Measurements from ENCODE around the gene TNNI3K.

TNNI3K gene

DNA sequence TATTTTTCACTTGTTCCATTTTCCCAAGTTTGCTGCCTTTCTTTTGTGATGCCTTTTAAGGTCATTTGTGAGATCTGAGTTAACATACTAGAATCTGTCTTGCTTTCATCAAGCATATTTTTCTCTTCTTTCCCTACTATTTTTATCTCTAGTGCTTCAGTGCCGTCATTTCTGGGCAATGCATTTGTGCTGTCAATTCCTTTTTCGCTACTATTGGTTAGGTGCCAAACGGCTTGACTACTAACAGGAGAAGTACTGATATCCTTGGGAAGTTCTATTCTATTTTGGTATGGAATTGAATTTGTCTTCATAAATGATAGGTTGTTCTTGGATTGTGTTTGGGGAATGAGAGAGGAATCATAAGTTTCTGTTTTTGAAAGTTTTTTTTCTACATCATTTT lies 235.1 kb downstream of the TNNI3K start:
- Histone ChIP-seq H3K27me3 (ENCODE audit: insufficient read depth, low read length) (no peaks in the 10 kb centered on the region), H3K4me1 (ENCODE audit: insufficient read depth, low read length) (peaks cover 12% of the 10 kb centered on the region), H3K36me3 (ENCODE audit: insufficient read depth, low read length) (no peaks in the 10 kb centered on the region), H3K9ac (ENCODE audit: low read depth, low read length) (no peak overlapping the region), H3K9me3 (ENCODE audit: insufficient read depth, low read depth, low read length) (no peaks in the 10 kb centered on the region), H3K4me3 (ENCODE audit: low read length) (no peak overlapping the region), H3K27ac (ENCODE audit: low read depth, low read length) (no peak overlapping the region)
- WGBS, result 97% methylated on average over 3 of the region's 3 CpGs

DNA sequence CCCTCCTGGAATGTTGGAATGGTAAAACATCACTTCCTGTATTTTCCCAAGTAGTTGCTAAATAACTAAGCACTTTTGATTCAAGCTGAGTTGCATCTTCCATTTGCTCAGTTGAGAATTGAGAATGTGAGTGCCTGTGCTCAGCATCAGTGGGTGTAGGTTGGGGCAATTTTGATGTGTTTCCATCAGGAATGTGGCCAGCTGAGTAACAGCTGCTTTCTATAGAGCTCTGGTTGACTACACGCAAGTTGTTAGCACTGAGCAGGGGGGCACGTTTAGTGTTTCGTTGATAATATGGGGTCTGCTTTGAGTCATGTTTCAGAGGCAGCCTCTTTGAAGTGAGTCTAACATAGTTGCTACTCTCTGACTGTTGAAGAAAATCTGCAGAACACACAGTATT lies 235.7 kb downstream of the TNNI3K start:
- H3K4me1 ChIP-seq (ENCODE audit: insufficient read depth, low read length), result peaks cover 12% of the 10 kb centered on the region
- H3K27me3 ChIP-seq (ENCODE audit: insufficient read depth, low read length), result no peaks in the 10 kb centered on the region
- no peak overlapping the region for H3K9ac ChIP-seq (ENCODE audit: low read depth, low read length)
- no peaks in the 10 kb centered on the region for H3K9me3 ChIP-seq (ENCODE audit: insufficient read depth, low read depth, low read length)
- H3K4me3 ChIP-seq (ENCODE audit: low read length), result no peak overlapping the region
- no peaks in the 10 kb centered on the region for H3K36me3 ChIP-seq (ENCODE audit: insufficient read depth, low read length)
- 73% methylated on average over 3 of the region's 3 CpGs for WGBS
- no peak overlapping the region for H3K27ac ChIP-seq (ENCODE audit: low read depth, low read length)

DNA sequence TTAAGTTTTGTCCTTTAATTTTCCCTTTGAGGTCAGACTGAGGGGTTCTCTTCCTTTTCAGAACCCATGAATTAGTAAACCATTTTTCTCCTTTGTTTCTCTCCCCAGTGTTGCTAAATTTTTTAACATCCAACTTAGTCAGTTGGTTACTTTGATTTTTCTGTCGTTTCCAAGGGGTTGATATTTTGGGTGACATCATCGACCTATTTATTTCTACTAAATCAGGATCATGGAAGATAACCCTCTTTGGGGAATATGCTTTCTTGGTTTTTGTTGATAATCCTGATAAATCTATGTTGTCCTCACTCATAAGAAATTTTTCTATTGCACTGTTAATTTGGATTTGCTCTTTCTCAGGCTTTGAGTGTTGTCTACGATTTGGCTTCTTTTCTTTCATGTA lies 236.3 kb downstream of the TNNI3K start:
- peaks cover 11% of the 10 kb centered on the region for H3K4me1 ChIP-seq (ENCODE audit: insufficient read depth, low read length)
- no peak overlapping the region for H3K9ac ChIP-seq (ENCODE audit: low read depth, low read length)
- H3K9me3 ChIP-seq (ENCODE audit: insufficient read depth, low read depth, low read length), result no peaks in the 10 kb centered on the region
- no peaks in the 10 kb centered on the region for H3K27me3 ChIP-seq (ENCODE audit: insufficient read depth, low read length)
- H3K4me3 ChIP-seq (ENCODE audit: low read length), result no peak overlapping the region
- H3K27ac ChIP-seq (ENCODE audit: low read depth, low read length), result no peak overlapping the region
- WGBS, result 100% methylated on average over 1 of the region's 3 CpGs
- no peaks in the 10 kb centered on the region for H3K36me3 ChIP-seq (ENCODE audit: insufficient read depth, low read length)

DNA sequence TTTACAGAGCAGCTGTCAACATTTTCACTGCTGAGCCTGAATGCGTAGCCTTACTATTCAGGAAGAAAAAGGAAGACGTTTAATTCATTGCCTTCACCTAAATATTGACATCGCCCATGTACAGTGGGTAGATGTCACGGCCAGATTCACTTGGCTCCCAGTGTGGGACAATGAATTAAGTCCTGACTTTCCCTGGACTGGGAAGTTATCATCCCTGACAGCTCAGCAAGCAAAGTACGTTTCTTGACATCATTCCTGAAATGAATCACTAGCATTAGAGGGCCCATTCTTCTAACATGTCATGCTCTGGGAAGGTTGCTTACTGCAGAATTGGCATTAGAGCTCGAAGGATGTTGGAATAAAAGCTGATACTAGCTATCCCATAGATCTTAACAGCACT lies 239.4 kb downstream of the TNNI3K start:
- H3K27me3 ChIP-seq (ENCODE audit: insufficient read depth, low read length), result no peaks in the 10 kb centered on the region
- no peak overlapping the region for H3K27ac ChIP-seq (ENCODE audit: low read depth, low read length)
- no peaks in the 10 kb centered on the region for H3K36me3 ChIP-seq (ENCODE audit: insufficient read depth, low read length)
- 96% methylated on average over 6 of the region's 6 CpGs for WGBS
- peaks cover 8% of the 10 kb centered on the region; the same call in 1 of the 2 replicates for H3K4me1 ChIP-seq (ENCODE audit: insufficient read depth, low read length)
- H3K9ac ChIP-seq (ENCODE audit: low read depth, low read length), result no peak overlapping the region
- no peak overlapping the region for H3K4me3 ChIP-seq (ENCODE audit: low read length)
- no peaks in the 10 kb centered on the region for H3K9me3 ChIP-seq (ENCODE audit: insufficient read depth, low read depth, low read length)

DNA sequence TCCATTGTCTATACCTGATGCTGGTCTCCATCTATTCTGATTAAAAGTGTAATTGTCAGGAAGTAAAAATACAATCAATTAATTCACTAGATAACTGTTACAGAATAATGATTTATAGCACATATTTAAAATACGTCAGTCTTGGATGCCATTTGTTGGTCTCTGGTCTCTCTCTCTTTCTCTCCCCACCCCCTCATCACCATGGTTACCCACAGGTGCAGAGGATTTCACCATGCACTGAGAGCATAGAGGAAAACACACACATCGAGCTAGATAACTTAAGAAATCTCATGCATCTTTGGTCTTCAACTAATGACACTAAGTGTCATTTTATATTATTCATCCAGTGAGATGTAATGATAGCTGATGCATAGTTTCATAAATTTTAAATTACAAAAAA lies 243.8 kb downstream of the TNNI3K start:
- H3K4me1 ChIP-seq (ENCODE audit: insufficient read depth, low read length), result peaks cover 5% of the 10 kb centered on the region; the same call in 1 of the 2 replicates
- no peak overlapping the region for H3K9ac ChIP-seq (ENCODE audit: low read depth, low read length)
- 98% methylated on average over 2 of the region's 2 CpGs for WGBS
- no peak overlapping the region for H3K27ac ChIP-seq (ENCODE audit: low read depth, low read length)
- H3K36me3 ChIP-seq (ENCODE audit: insufficient read depth, low read length), result no peaks in the 10 kb centered on the region
- no peaks in the 10 kb centered on the region for H3K9me3 ChIP-seq (ENCODE audit: insufficient read depth, low read depth, low read length)
- H3K27me3 ChIP-seq (ENCODE audit: insufficient read depth, low read length), result no peaks in the 10 kb centered on the region
- H3K4me3 ChIP-seq (ENCODE audit: low read length), result no peak overlapping the region

DNA sequence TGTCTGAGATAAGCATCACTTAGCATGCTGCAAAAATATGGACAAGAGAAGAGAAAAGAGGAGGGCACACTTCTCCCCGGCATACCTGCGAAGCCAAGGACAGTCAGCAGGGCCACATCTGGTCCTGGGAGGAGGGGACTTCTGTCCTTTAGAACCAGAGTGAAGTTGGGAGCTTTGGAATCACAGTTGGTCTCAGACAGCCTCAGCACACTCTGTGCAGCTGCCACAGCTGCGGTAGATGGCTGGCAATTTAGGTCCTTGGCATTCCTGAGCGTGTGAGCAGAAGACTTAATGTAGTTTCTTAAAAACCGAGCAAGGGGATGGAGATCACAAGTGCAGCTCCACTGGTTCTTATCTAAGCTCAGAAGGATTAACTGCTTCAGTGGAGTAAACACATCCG lies 244.9 kb downstream of the TNNI3K start:
- no peak overlapping the region for H3K27ac ChIP-seq (ENCODE audit: low read depth, low read length)
- 93% methylated on average over 6 of the region's 6 CpGs for WGBS
- peaks cover 5% of the 10 kb centered on the region; the same call in 1 of the 2 replicates for H3K4me1 ChIP-seq (ENCODE audit: insufficient read depth, low read length)
- H3K9me3 ChIP-seq (ENCODE audit: insufficient read depth, low read depth, low read length), result no peaks in the 10 kb centered on the region
- no peaks in the 10 kb centered on the region for H3K27me3 ChIP-seq (ENCODE audit: insufficient read depth, low read length)
- no peaks in the 10 kb centered on the region for H3K36me3 ChIP-seq (ENCODE audit: insufficient read depth, low read length)
- no peak overlapping the region for H3K4me3 ChIP-seq (ENCODE audit: low read length)
- H3K9ac ChIP-seq (ENCODE audit: low read depth, low read length), result no peak overlapping the region

DNA sequence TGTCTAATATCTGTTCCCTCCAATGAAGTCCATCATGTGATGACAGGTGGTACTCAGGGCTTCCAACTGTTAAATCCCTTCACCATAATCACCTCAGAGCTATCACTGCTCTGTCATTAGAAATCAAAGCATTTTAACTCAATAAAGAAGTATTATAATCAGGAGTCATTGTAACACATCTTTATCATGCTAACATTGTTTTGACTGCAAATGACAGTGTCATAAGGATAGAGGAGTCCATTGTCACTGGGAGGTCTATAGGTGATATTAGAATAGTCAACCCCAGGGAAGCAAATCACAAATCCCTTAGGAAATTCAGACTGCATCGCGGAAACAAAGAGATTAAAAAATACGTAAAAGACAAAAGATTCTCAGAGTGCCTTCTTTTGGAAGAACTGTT lies 246.4 kb downstream of the TNNI3K start:
- Histone ChIP-seq H3K36me3 (ENCODE audit: insufficient read depth, low read length) (no peaks in the 10 kb centered on the region), H3K27ac (ENCODE audit: low read depth, low read length) (no peak overlapping the region), H3K9ac (ENCODE audit: low read depth, low read length) (no peak overlapping the region), H3K9me3 (ENCODE audit: insufficient read depth, low read depth, low read length) (no peaks in the 10 kb centered on the region), H3K4me1 (ENCODE audit: insufficient read depth, low read length) (peaks cover 11% of the 10 kb centered on the region; the same call in 1 of the 2 replicates), H3K4me3 (ENCODE audit: low read length) (no peak overlapping the region), H3K27me3 (ENCODE audit: insufficient read depth, low read length) (no peaks in the 10 kb centered on the region)
- WGBS, result 73% methylated on average over 3 of the region's 3 CpGs

DNA sequence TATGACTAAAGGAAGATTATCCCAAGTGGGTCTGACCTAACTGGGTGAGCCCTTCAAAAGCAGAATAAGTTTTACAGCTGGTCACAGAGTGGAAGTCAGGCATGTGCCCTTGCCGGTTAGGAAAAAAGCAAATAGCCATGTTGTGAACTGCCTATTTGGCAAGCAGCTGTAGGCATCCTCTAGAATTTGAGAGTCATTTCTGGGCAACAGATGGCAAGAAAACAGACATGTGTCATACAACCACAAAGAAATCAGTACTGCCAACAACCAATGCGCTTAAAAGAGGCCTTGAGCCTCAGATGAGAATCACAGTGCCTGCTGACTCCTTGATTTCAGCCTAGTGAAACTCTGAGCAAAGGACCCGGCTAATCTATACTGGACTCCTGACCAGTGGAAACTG lies 250.4 kb downstream of the TNNI3K start:
- Histone ChIP-seq H3K27me3 (ENCODE audit: insufficient read depth, low read length) (no peaks in the 10 kb centered on the region), H3K27ac (ENCODE audit: low read depth, low read length) (no peak overlapping the region), H3K4me3 (ENCODE audit: low read length) (no peak overlapping the region), H3K9ac (ENCODE audit: low read depth, low read length) (no peak overlapping the region), H3K9me3 (ENCODE audit: insufficient read depth, low read depth, low read length) (no peaks in the 10 kb centered on the region), H3K4me1 (ENCODE audit: insufficient read depth, low read length) (peaks cover 35% of the 10 kb centered on the region), H3K36me3 (ENCODE audit: insufficient read depth, low read length) (no peaks in the 10 kb centered on the region)
- 96% methylated on average over 3 of the region's 3 CpGs for WGBS

DNA sequence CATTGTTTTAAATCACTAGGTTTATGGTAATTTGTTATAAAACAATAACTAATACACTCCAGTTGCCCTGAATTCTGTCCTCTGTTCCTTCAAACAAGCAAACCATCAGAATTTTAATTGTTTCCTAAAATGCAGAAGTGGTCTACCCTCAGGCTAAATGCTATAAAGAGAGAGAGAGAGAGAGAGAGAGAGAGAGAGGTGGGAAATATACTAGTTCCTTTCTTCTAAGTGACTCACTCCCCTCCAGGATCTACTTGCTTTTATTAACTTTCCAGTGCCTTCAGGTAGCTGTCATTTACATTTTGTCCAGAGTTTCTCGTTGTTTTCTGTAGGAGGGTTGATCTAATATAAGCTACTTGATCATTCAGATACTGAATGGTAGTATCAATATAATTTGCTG lies 250.8 kb downstream of the TNNI3K start:
- Histone ChIP-seq H3K4me3 (ENCODE audit: low read length) (no peak overlapping the region), H3K9ac (ENCODE audit: low read depth, low read length) (no peak overlapping the region), H3K27me3 (ENCODE audit: insufficient read depth, low read length) (no peaks in the 10 kb centered on the region), H3K4me1 (ENCODE audit: insufficient read depth, low read length) (peaks cover 35% of the 10 kb centered on the region), H3K27ac (ENCODE audit: low read depth, low read length) (no peak overlapping the region), H3K36me3 (ENCODE audit: insufficient read depth, low read length) (no peaks in the 10 kb centered on the region), H3K9me3 (ENCODE audit: insufficient read depth, low read depth, low read length) (no peaks in the 10 kb centered on the region)
- 100% methylated on average over 1 of the region's 1 CpG for WGBS

DNA sequence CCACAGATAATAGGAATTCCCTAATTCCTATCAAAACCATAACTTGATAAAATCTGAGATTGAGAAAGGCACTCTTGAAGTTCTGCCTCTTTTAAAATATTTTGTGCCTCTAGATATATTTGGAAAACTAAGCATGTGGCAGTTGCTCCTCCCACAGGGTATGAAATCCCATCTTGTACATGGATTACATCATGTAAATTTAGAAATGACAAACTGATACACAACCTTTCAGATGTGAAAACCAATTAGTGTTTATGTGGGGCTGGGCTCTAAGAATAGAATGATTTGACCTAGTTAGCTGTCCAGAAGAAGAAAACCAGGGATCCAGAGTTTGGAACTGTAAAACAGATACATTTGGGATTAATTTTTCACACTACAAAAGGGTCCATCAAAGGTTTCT lies 261.5 kb downstream of the TNNI3K start:
- no peaks in the 10 kb centered on the region for H3K36me3 ChIP-seq (ENCODE audit: insufficient read depth, low read length)
- peaks cover 11% of the 10 kb centered on the region; the same call in 1 of the 2 replicates for H3K4me1 ChIP-seq (ENCODE audit: insufficient read depth, low read length)
- no peaks in the 10 kb centered on the region for H3K9me3 ChIP-seq (ENCODE audit: insufficient read depth, low read depth, low read length)
- no peak overlapping the region for H3K4me3 ChIP-seq (ENCODE audit: low read length)
- H3K9ac ChIP-seq (ENCODE audit: low read depth, low read length), result no peak overlapping the region
- H3K27me3 ChIP-seq (ENCODE audit: insufficient read depth, low read length), result no peaks in the 10 kb centered on the region
- no peak overlapping the region for H3K27ac ChIP-seq (ENCODE audit: low read depth, low read length)

DNA sequence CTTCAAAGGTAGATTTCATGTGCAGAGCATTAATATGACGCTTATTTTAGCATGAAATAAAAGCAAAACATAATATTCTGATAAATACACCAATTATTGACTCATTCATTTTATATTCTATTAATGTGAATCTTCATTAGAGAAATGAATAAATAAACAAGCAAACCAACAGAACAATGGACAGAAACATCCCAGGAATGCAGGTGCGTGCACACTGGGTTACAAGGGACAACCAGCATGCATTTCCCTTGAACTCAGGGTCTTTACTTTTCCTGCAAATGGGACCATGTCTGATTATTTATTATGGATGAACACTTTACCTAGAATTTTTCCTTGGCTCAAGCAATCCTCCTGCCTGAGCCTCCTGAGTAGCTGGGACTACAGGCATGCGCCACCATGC lies 263.7 kb downstream of the TNNI3K start:
- H3K9ac ChIP-seq (ENCODE audit: low read depth, low read length), result no peak overlapping the region
- H3K36me3 ChIP-seq (ENCODE audit: insufficient read depth, low read length), result no peaks in the 10 kb centered on the region
- 97% methylated on average over 2 of the region's 3 CpGs for WGBS
- no peaks in the 10 kb centered on the region for H3K27me3 ChIP-seq (ENCODE audit: insufficient read depth, low read length)
- no peak overlapping the region for H3K27ac ChIP-seq (ENCODE audit: low read depth, low read length)
- H3K4me1 ChIP-seq (ENCODE audit: insufficient read depth, low read length), result peaks cover 7% of the 10 kb centered on the region; the same call in 1 of the 2 replicates
- no peaks in the 10 kb centered on the region for H3K9me3 ChIP-seq (ENCODE audit: insufficient read depth, low read depth, low read length)
- H3K4me3 ChIP-seq (ENCODE audit: low read length), result no peak overlapping the region

DNA sequence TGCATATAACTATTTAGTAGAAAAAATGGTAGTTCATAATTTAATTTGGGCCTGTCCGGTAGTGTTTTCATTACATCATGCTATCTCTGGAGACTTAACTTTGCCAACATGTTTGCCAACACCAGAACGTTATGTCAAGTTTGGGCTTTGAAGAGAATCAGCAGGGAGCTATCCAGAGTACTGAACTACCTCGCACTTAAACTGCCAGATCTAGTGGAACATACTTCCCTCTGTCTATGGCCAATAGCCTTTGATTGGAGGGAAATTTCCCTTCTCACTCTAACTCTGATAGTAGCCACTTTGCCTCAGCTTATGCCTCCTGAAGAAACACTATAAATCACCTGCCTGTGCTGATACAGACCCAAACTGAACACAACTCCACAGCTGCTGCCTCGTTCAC lies 267.2 kb downstream of the TNNI3K start:
- 57% methylated on average over 4 of the region's 4 CpGs for WGBS
- H3K9ac ChIP-seq (ENCODE audit: low read depth, low read length), result no peak overlapping the region
- no peak overlapping the region for H3K4me3 ChIP-seq (ENCODE audit: low read length)
- H3K9me3 ChIP-seq (ENCODE audit: insufficient read depth, low read depth, low read length), result no peaks in the 10 kb centered on the region
- peaks cover 33% of the 10 kb centered on the region for H3K4me1 ChIP-seq (ENCODE audit: insufficient read depth, low read length)
- no peaks in the 10 kb centered on the region for H3K36me3 ChIP-seq (ENCODE audit: insufficient read depth, low read length)
- no peak overlapping the region for H3K27ac ChIP-seq (ENCODE audit: low read depth, low read length)
- H3K27me3 ChIP-seq (ENCODE audit: insufficient read depth, low read length), result no peaks in the 10 kb centered on the region

Measured in HUES64 (cell line).